Measurements from ENCODE around the gene PLK3.

Gene PLK3

DNA sequence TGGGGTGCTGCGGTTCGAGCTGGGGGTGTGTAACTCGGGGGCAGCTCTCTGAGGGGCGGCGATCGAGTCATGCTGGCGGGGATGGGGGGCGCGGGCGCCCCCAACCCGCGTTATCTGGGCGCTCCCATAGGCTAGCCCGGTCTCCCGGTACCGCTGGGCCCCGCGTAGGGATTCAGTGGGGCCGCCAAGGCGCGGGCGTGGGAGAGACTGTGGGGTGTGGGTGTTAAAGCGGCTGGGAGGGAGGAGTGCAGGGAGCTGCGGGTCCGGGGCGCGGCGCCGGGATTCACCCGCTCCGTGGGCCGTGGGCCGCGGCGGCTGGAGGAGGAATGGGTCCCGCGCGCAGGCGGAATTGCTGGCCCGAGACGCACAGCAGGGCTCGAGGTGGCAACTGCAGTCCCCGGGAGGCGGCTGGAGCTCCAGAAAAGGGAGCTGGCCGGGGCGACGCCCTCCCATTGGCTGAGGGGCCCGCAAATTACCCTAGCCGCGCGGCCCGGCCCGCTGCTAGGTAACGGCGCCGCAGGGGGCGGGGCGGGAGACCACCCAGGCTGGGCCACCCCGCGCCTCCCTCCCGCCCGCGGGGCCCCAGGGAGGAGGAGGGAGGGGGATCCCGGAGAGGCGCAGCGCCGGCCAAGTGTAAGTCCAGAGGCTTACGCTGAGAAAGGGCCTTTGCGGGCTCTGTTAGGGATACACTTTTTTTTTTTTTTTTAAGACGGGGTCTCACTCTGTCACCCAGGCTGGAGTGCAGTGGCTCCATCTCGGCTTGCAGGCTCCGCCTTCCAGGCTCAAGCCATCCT lies 42.9 kb downstream of the PLK3 start, which contains the start of gene PTCH2:
Gene PTCH2 (minus strand): TSS at position 392 of the 794 bp plus-strand sequence. CDS start 321 bp downstream, at position 71.
- TF ChIP-seq, protein P1, sequence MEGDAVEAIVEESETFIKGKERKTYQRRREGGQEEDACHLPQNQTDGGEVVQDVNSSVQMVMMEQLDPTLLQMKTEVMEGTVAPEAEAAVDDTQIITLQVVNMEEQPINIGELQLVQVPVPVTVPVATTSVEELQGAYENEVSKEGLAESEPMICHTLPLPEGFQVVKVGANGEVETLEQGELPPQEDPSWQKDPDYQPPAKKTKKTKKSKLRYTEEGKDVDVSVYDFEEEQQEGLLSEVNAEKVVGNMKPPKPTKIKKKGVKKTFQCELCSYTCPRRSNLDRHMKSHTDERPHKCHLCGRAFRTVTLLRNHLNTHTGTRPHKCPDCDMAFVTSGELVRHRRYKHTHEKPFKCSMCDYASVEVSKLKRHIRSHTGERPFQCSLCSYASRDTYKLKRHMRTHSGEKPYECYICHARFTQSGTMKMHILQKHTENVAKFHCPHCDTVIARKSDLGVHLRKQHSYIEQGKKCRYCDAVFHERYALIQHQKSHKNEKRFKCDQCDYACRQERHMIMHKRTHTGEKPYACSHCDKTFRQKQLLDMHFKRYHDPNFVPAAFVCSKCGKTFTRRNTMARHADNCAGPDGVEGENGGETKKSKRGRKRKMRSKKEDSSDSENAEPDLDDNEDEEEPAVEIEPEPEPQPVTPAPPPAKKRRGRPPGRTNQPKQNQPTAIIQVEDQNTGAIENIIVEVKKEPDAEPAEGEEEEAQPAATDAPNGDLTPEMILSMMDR (IDR thresholded peaks at IDR 0.05; ENCODE audit: low read depth, low read length): no peak
- H3K4me3 ChIP-seq (replicated peaks in 1 of 2; ENCODE audit: low read depth in 2 of 2, low read length in 2 of 2): peak within 1 kb of the TSS; percentile 52 to 57
- DNase-seq (ENCODE audit: low read depth in 2 of 2): peak; percentile 49 to 81

DNA sequence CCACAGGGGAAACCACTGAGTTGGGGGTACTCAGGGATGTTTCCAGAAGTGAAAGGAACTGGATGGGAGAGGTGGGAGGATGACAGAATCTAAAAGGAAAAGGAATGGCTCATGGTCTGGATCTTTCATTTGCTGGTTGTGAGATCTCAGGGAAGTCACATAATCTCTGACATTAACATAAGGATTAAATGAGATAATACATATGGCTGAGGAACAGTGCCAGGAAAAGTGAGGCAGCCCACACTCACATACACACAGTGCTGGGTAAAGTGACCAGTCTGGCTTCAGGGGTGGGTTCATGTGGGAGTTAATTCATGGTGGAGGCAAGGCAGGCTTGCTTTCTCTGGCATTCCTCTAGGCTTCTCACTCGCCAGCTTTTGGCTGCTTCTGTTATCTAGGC lies 46.8 kb downstream of the PLK3 start:
- no peak for DNase-seq (ENCODE audit: low read depth in 2 of 2)
- no peak overlapping the region for H3K4me3 ChIP-seq (replicated peaks in 1 of 2; ENCODE audit: low read depth in 2 of 2, low read length in 2 of 2)
- TF ChIP-seq, protein P1 (IDR thresholded peaks at IDR 0.05; ENCODE audit: low read depth, low read length): no peak

GRCh38 chr1:44847845-44848244 lies 47.7 kb downstream of the PLK3 start:
- TF ChIP-seq, protein P1 (IDR thresholded peaks at IDR 0.05; ENCODE audit: low read depth, low read length): no peak
- no peak for DNase-seq (ENCODE audit: low read depth in 2 of 2)
- no peak overlapping the region for H3K4me3 ChIP-seq (replicated peaks in 1 of 2; ENCODE audit: low read depth in 2 of 2, low read length in 2 of 2)

GRCh38 chr1:44848456-44849181 lies 48.4 kb downstream of the PLK3 start:
- no peak for DNase-seq (ENCODE audit: low read depth in 2 of 2)
- TF ChIP-seq, protein P1 (IDR thresholded peaks at IDR 0.05; ENCODE audit: low read depth, low read length): no peak

GRCh38 chr1:44849575-44850132 lies 49.5 kb downstream of the PLK3 start:
- TF ChIP-seq, protein P1 (IDR thresholded peaks at IDR 0.05; ENCODE audit: low read depth, low read length): no peak
- no peak for DNase-seq (ENCODE audit: low read depth in 2 of 2)
- H3K4me3 ChIP-seq (replicated peaks in 1 of 2; ENCODE audit: low read depth in 2 of 2, low read length in 2 of 2): no peak overlapping the region

More at GRCh38 chr1:44848456-44849181, 48.4 kb downstream of the PLK3 start:
- no peak overlapping the region for H3K4me3 ChIP-seq (replicated peaks in 1 of 2; ENCODE audit: low read depth in 2 of 2, low read length in 2 of 2)

GRCh38 chr1:44851308-44851707 lies 51.1 kb downstream of the PLK3 start:
- no peak for DNase-seq (ENCODE audit: low read depth in 2 of 2)
- TF ChIP-seq, protein P1 (IDR thresholded peaks at IDR 0.05; ENCODE audit: low read depth, low read length): no peak
- H3K4me3 ChIP-seq (replicated peaks in 1 of 2; ENCODE audit: low read depth in 2 of 2, low read length in 2 of 2): no peak overlapping the region
